ENCODE results near the gene TXLNG.

DNA sequence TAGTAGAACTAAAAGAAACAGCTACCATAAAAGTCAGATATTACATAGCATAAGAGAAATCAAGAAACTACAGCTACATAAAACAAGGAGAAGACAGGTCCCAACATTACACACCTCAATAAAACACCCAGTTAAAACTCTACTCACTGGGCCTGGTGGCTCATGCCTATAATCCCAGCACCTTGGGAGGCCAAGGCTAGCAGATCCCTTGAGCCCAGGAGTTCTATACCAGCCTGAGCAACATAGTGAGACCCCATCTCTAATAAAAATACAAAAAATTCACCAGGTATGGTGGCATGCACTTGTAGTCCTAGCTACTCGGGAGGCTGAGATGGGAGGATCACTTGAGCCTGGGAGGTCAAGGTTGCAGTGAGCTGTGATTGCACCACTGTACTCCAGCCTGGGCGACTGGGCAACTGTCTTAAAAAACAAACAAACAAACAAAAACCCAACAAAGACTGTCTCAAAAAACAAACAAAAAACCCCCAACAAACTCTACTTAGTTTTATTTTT lies 15.2 kb upstream of the TXLNG start:
- TF ChIP-seq EZH2 (IDR thresholded peaks at IDR 0.05; ENCODE audit: insufficient read depth, poor library complexity, severe bottlenecking) (no peak), EZH2phosphoT487 (IDR thresholded peaks at IDR 0.05; ENCODE audit: insufficient read depth, low read depth) (no peak)
